HG02759 (cell line): ENCODE data around the gene AK5.
"Not testable (repeated sequence)": the region's sequence is repeated elsewhere in the genome, so short reads cannot be mapped to it uniquely, and the experiment has no call there.

Experiments used
- ATAC-seq: cut with Tn5 transposase; IDR thresholded peaks from one replicate; pipeline ENCODE4 v1.9.1; 2021; ENCODE audit warnings: mild to moderate bottlenecking, moderate library complexity; ENCODE audit not compliant: unreplicated experiment

Gene AK5

DNA sequence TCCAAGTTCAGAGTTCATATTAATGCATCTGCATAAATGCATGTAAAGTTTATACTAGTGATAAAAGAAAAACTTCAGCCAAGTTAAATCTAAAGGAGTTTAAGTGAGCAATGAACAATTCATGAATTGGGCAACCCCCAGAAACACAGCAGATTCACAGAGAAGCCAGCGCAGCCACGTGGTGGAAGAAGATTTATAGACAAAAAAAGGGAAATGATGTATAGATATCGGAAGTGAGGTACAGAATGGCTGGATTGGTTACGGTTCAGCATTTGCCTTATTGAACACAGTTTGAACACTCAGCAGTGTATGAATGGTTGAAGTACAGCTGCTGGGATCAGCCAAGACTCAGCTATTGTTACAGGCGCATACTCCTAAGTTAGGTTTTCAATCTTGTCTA lies 5.7 kb downstream of the AK5 start:
- no peak for ATAC-seq

- ATAC-seq, result no peak
These were observed 6.5 kb downstream of the AK5 start for GRCh38 chr1:77288275-77288674.

DNA sequence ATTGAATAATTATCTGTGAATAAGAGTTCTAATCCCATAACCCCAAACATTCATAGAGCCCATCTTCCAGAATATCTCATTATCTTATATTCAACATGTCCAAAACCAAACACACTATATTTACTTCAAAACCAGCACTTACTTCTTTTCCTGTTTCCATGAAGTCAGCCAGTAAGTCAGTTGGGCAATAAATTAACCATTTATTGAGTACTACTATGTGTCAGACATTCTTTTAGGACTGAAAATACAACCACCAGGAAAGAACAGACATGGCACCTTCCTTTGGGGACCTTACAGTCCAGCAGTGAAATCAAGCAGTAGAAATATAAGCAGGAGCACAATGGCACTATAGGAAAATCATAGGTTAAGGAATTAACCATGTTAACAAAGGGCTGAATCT lies 8.8 kb downstream of the AK5 start:
- no peak for ATAC-seq

- ATAC-seq, result no peak
These were observed 10.7 kb downstream of the AK5 start for GRCh38 chr1:77292551-77292950.

GRCh38 chr1:77300566-77300965 lies 18.7 kb downstream of the AK5 start:
- ATAC-seq, result no peak

GRCh38 chr1:77303387-77303786 lies 21.6 kb downstream of the AK5 start:
- no peak for ATAC-seq

- no peak for ATAC-seq
These were observed 27.2 kb downstream of the AK5 start for GRCh38 chr1:77308889-77309621.

DNA sequence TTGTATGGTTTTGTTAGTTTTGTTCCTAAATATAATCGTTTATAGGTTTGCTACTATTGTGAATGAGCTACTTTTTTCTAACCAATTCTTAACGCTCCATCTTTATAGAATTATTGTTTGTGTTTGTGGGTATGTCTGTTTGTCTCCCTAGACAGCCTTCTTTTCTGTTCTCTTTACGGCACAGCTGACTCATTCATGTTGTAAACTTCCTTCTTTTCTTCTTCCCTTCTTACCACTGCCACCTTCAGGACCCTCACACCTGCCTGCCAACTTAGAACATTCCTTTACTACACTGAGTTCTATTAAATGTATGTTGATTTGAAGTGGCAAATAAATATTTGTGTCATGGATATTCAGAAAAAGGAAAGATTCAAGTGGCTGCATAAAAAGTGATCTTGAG lies 29.1 kb downstream of the AK5 start:
- no peak for ATAC-seq

- ATAC-seq, result not testable (repeated sequence)
These were observed 30.5 kb downstream of the AK5 start for GRCh38 chr1:77312364-77312763.

DNA sequence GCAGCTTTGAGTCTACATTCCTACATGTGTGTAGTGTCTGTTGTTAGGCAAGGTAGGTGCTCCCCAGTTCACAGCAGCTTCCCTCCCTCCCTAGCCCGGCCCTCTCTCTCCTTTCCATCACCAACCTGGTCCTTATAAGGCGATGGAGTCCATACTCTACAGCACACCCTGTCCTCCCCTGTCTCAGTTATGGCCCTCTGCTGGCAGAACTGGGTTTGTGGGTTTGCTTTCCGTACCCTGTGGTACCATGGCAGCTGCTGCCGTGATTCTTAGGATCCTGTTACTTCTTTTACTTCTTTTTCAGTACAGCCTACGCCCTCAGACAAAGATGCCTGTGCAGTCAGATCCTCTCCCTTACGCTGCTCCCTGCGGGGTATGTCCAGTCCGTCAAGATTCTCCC lies 31.7 kb downstream of the AK5 start:
- ATAC-seq, result no peak

- ATAC-seq, result no peak
These were observed 34.2 kb downstream of the AK5 start for GRCh38 chr1:77316006-77316405.

- ATAC-seq, result no peak
These were observed 35.1 kb downstream of the AK5 start for GRCh38 chr1:77316966-77317365.

- no peak for ATAC-seq
These were observed 37.4 kb downstream of the AK5 start for GRCh38 chr1:77319036-77319705.

DNA sequence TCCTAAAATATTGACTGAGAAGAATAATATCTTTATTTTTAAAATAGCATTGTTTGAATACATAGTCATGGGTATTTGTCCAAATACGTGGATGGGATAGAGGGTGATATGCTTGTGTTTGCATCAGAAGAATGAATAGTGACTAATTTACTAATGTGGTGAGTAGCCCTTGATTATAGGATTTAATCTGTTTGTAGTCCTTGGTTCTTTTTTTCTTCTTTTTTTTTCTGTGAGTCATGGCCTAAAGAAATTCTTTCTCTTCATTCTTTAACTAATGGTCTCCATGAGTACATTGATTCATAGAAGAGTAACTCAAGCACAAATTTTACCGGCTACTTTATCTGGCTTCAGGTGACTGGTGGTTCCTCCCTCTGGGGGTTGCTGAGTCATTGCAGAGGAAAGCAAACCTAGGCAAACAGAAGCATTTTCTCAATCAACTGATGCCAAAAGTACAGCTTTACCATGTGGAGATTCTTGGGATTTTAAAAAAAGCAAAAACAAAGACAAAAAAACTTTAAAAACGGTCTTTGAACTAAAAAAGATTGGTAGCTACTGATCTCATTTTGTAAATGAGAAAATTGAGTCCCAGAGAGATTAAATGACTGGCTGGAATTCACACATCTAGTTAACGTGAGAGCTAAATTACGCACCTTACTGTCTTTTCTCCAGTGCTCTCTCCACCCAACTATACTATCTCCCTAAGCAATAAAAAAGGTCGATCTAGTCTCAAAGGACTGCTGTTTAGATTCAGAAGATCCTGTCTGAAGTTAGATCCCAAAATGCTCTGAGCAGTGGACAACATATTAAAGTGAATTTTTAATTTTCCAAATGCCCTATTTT lies 40.5 kb downstream of the AK5 start:
- ATAC-seq, result no peak

GRCh38 chr1:77333501-77333900 lies 51.7 kb downstream of the AK5 start:
- no peak for ATAC-seq

DNA sequence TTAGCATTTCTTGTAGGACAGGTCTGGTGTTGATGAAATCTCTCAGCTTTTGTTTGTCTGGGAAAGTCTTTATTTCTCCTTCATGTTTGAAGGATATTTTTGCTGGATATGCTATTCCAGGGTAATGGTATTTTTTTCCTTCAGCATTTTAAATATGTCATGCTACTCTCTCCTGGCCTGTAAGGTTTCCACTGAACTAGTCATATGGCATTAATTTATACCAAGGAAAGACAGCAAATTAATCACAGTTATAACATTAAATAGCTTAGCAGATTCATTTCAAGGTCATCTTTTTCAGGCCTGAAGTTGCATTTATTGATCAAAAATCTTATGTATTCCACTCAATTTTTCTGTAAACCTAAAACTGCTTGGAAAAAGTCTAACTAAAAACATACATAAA lies 54.9 kb downstream of the AK5 start:
- ATAC-seq, result no peak

GRCh38 chr1:77339326-77339725 lies 57.5 kb downstream of the AK5 start:
- ATAC-seq, result no peak

DNA sequence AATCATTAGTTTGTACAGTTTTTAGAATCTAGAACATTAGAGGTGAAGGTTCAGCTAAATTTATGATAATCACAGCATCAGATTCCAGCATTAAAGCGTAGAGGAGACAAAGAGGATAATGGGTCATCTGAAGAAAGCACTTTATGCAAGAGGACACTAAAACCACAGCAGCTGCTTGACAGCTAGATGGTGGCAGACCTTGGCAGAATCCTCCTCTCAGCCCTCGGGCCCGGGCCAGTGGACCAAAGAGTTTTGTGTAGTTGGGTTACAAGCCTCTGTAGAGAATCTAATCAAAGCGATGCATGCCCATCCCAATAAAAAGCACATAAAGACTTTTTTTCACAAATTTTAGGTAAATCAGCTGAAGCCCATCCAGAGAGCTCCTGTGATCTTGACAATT lies 59.4 kb downstream of the AK5 start:
- no peak for ATAC-seq

- ATAC-seq, result no peak
These were observed 60.9 kb downstream of the AK5 start for GRCh38 chr1:77342745-77343144.

DNA sequence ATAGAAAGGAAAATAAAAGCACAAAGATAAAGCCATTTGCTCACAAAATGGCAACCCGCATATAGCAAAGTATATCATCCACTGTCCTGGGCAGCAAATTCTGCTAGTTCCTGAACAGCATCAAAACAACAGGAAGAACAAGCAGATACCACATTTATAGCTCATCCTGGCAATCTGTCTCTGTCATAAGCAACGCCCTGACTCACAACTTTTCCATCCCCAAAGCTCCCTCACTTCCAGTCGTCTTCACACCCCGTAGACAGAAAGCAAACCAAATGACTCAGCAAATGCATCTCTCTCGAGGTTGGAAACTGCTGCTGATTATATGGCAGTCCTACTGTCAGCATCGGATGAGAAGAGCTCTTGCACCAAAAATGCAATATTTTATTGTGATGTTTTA lies 65.8 kb downstream of the AK5 start:
- no peak for ATAC-seq

GRCh38 chr1:77348549-77348948 lies 66.7 kb downstream of the AK5 start:
- ATAC-seq, result no peak

DNA sequence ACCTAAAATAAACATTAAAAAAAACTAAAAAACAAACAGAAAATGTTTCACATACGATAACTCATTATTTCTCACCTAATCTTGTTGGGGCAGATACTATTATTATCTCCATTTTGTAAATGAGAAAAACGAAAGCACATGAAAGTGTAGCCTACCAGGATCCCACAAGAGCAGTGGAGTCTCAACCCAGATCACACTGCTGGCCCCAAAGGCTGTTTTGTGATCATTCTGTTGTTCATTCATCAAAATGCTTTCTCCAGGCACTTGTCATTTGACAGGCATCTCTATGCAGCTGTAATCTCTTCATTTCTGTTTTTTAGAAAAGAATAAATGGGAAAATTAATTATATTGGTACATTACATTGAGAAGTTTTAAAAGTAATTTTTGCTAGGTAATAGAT lies 67.5 kb downstream of the AK5 start:
- no peak for ATAC-seq
